Measurements from ENCODE around the gene ATG4D. TPM values are rescaled to one million over a fixed set of nuclear protein-coding genes. Genes with fewer than 3 reads are reported as not detected.

Gene ATG4D
- total RNA-seq, 1 experiment from 2014 or later: 7.0 TPM

- Histone ChIP-seq H3K4me2 (ENCODE audit: low read depth, low read length, poor library complexity, severe bottlenecking) (no peak overlapping the region), H3K9me3 (ENCODE audit: low read length) (no peaks in the 10 kb centered on the region), H3K9ac (ENCODE audit: low read length) (no peak overlapping the region), H3K79me2 (ENCODE audit: low read length) (no peaks in the 10 kb centered on the region), H3K4me3 (ENCODE audit: low read length) (no peak overlapping the region), H3K27ac (ENCODE audit: low read length) (no peak overlapping the region), H3K36me3 (ENCODE audit: insufficient read depth, low read length) (no peaks in the 10 kb centered on the region), H4K20me1 (ENCODE audit: insufficient read depth, low read depth, low read length) (no peaks in the 10 kb centered on the region), H2AFZ (ENCODE audit: low read length) (no peak overlapping the region), H3K4me1 (ENCODE audit: low read length) (peaks cover 5% of the 10 kb centered on the region), H3K27me3 (ENCODE audit: low read length) (no peaks in the 10 kb centered on the region), H3K9me2 (replicated peaks; ENCODE audit: insufficient read depth, low read length) (no peaks in the 10 kb centered on the region)
- no peak for DNase-seq
Measured at GRCh38 chr19:10583036-10583776, 39.5 kb downstream of the ATG4D start.

GRCh38 chr19:10586396-10586795, 42.7 kb downstream of the ATG4D start:
- Histone ChIP-seq H3K9me2 (replicated peaks; ENCODE audit: insufficient read depth, low read length) (no peaks in the 10 kb centered on the region), H3K4me1 (ENCODE audit: low read length) (peaks cover 1% of the 10 kb centered on the region), H3K36me3 (ENCODE audit: insufficient read depth, low read length) (no peaks in the 10 kb centered on the region), H4K20me1 (ENCODE audit: insufficient read depth, low read depth, low read length) (no peaks in the 10 kb centered on the region), H3K4me3 (ENCODE audit: low read length) (no peak overlapping the region), H2AFZ (ENCODE audit: low read length) (no peak overlapping the region), H3K27ac (ENCODE audit: low read length) (no peak overlapping the region), H3K79me2 (ENCODE audit: low read length) (no peaks in the 10 kb centered on the region), H3K9ac (ENCODE audit: low read length) (no peak overlapping the region), H3K27me3 (ENCODE audit: low read length) (no peaks in the 10 kb centered on the region), H3K4me2 (ENCODE audit: low read depth, low read length, poor library complexity, severe bottlenecking) (no peak overlapping the region), H3K9me3 (ENCODE audit: low read length) (no peaks in the 10 kb centered on the region)
- no peak for DNase-seq

- Histone ChIP-seq H3K27me3 (ENCODE audit: low read length) (no peaks in the 10 kb centered on the region), H3K4me2 (ENCODE audit: low read depth, low read length, poor library complexity, severe bottlenecking) (no peak within 1 kb of the TSS), H3K36me3 (ENCODE audit: insufficient read depth, low read length) (no peaks in the 10 kb centered on the region), H3K9me3 (ENCODE audit: low read length) (no peaks in the 10 kb centered on the region), H3K4me1 (ENCODE audit: low read length) (no peaks in the 10 kb centered on the region), H3K9me2 (replicated peaks; ENCODE audit: insufficient read depth, low read length) (no peaks in the 10 kb centered on the region), H3K9ac (ENCODE audit: low read length) (no peak within 1 kb of the TSS), H4K20me1 (ENCODE audit: insufficient read depth, low read depth, low read length) (no peaks in the 10 kb centered on the region), H3K27ac (ENCODE audit: low read length) (no peak within 1 kb of the TSS), H3K4me3 (ENCODE audit: low read length) (no peak within 1 kb of the TSS), H3K79me2 (ENCODE audit: low read length) (no peaks in the 10 kb centered on the region), H2AFZ (ENCODE audit: low read length) (no peak within 1 kb of the TSS)
- DNase-seq: no peak
Measured at GRCh38 chr19:10587022-10587838, 43.5 kb downstream of the ATG4D start, which contains the start of gene AP1M2. AP1M2 (minus strand) TSS chr19:10587312; CDS start chr19:10587231, 81 bp downstream.

GRCh38 chr19:10587839-10588150, 44.1 kb downstream of the ATG4D start:
- Histone ChIP-seq H3K9ac (ENCODE audit: low read length) (no peak overlapping the region), H3K27me3 (ENCODE audit: low read length) (no peaks in the 10 kb centered on the region), H3K9me3 (ENCODE audit: low read length) (no peaks in the 10 kb centered on the region), H3K9me2 (replicated peaks; ENCODE audit: insufficient read depth, low read length) (no peaks in the 10 kb centered on the region), H3K4me2 (ENCODE audit: low read depth, low read length, poor library complexity, severe bottlenecking) (no peak overlapping the region), H3K4me3 (ENCODE audit: low read length) (no peak overlapping the region), H3K79me2 (ENCODE audit: low read length) (no peaks in the 10 kb centered on the region), H2AFZ (ENCODE audit: low read length) (no peak overlapping the region), H3K27ac (ENCODE audit: low read length) (no peak overlapping the region), H3K36me3 (ENCODE audit: insufficient read depth, low read length) (no peaks in the 10 kb centered on the region), H3K4me1 (ENCODE audit: low read length) (no peaks in the 10 kb centered on the region), H4K20me1 (ENCODE audit: insufficient read depth, low read depth, low read length) (no peaks in the 10 kb centered on the region)
- DNase-seq: no peak

- DNase-seq: no peak
- Histone ChIP-seq H3K36me3 (ENCODE audit: insufficient read depth, low read length) (no peaks in the 10 kb centered on the region), H3K9me3 (ENCODE audit: low read length) (no peaks in the 10 kb centered on the region), H3K4me2 (ENCODE audit: low read depth, low read length, poor library complexity, severe bottlenecking) (no peak overlapping the region), H3K27me3 (ENCODE audit: low read length) (no peaks in the 10 kb centered on the region), H3K27ac (ENCODE audit: low read length) (no peak overlapping the region), H3K4me3 (ENCODE audit: low read length) (no peak overlapping the region), H3K9ac (ENCODE audit: low read length) (no peak overlapping the region), H3K79me2 (ENCODE audit: low read length) (no peaks in the 10 kb centered on the region), H4K20me1 (ENCODE audit: insufficient read depth, low read depth, low read length) (no peaks in the 10 kb centered on the region), H3K9me2 (replicated peaks; ENCODE audit: insufficient read depth, low read length) (no peaks in the 10 kb centered on the region), H3K4me1 (ENCODE audit: low read length) (no peaks in the 10 kb centered on the region), H2AFZ (ENCODE audit: low read length) (no peak overlapping the region)
Measured at GRCh38 chr19:10593148-10593547, 49.4 kb downstream of the ATG4D start.

GRCh38 chr19:10593820-10594637, 50.3 kb downstream of the ATG4D start:
- Histone ChIP-seq H3K9me2 (replicated peaks; ENCODE audit: insufficient read depth, low read length) (no peaks in the 10 kb centered on the region), H3K27me3 (ENCODE audit: low read length) (no peaks in the 10 kb centered on the region), H3K9ac (ENCODE audit: low read length) (no peak overlapping the region), H3K4me3 (ENCODE audit: low read length) (no peak overlapping the region), H2AFZ (ENCODE audit: low read length) (no peak overlapping the region), H4K20me1 (ENCODE audit: insufficient read depth, low read depth, low read length) (no peaks in the 10 kb centered on the region), H3K79me2 (ENCODE audit: low read length) (no peaks in the 10 kb centered on the region), H3K9me3 (ENCODE audit: low read length) (no peaks in the 10 kb centered on the region), H3K4me2 (ENCODE audit: low read depth, low read length, poor library complexity, severe bottlenecking) (no peak overlapping the region), H3K27ac (ENCODE audit: low read length) (no peak overlapping the region), H3K4me1 (ENCODE audit: low read length) (no peaks in the 10 kb centered on the region), H3K36me3 (ENCODE audit: insufficient read depth, low read length) (no peaks in the 10 kb centered on the region)
- no peak for DNase-seq

- Histone ChIP-seq H3K4me3 (ENCODE audit: low read length) (no peak overlapping the region), H4K20me1 (ENCODE audit: insufficient read depth, low read depth, low read length) (no peaks in the 10 kb centered on the region), H3K4me2 (ENCODE audit: low read depth, low read length, poor library complexity, severe bottlenecking) (no peak overlapping the region), H3K27ac (ENCODE audit: low read length) (no peak overlapping the region), H3K9me2 (replicated peaks; ENCODE audit: insufficient read depth, low read length) (no peaks in the 10 kb centered on the region), H3K79me2 (ENCODE audit: low read length) (peaks cover 13% of the 10 kb centered on the region), H3K36me3 (ENCODE audit: insufficient read depth, low read length) (no peaks in the 10 kb centered on the region), H3K27me3 (ENCODE audit: low read length) (no peaks in the 10 kb centered on the region), H3K4me1 (ENCODE audit: low read length) (peaks cover 22% of the 10 kb centered on the region), H3K9ac (ENCODE audit: low read length) (no peak overlapping the region), H2AFZ (ENCODE audit: low read length) (no peak overlapping the region), H3K9me3 (ENCODE audit: low read length) (no peaks in the 10 kb centered on the region)
- DNase-seq: no peak
Measured at GRCh38 chr19:10600149-10600548, 56.4 kb downstream of the ATG4D start.

GRCh38 chr19:10601999-10602329, 58.3 kb downstream of the ATG4D start:
- Histone ChIP-seq H3K79me2 (ENCODE audit: low read length) (peaks cover 25% of the 10 kb centered on the region), H3K4me2 (ENCODE audit: low read depth, low read length, poor library complexity, severe bottlenecking) (no peak overlapping the region), H3K9ac (ENCODE audit: low read length) (no peak overlapping the region), H4K20me1 (ENCODE audit: insufficient read depth, low read depth, low read length) (no peaks in the 10 kb centered on the region), H3K9me2 (replicated peaks; ENCODE audit: insufficient read depth, low read length) (no peaks in the 10 kb centered on the region), H3K36me3 (ENCODE audit: insufficient read depth, low read length) (no peaks in the 10 kb centered on the region), H3K4me3 (ENCODE audit: low read length) (no peak overlapping the region), H3K9me3 (ENCODE audit: low read length) (no peaks in the 10 kb centered on the region), H3K27me3 (ENCODE audit: low read length) (no peaks in the 10 kb centered on the region), H3K4me1 (ENCODE audit: low read length) (peaks cover 22% of the 10 kb centered on the region), H3K27ac (ENCODE audit: low read length) (no peak overlapping the region), H2AFZ (ENCODE audit: low read length) (no peak overlapping the region)
- no peak for DNase-seq

Measured in Karpas-422 (cell line).